Upper lobe of right lung (tissue), 1 donor: Measurements from ENCODE around the gene PDK2. TPM values are rescaled to one million over a fixed set of nuclear protein-coding genes. Genes with fewer than 3 reads are reported as not detected.

Experiments used
- ATAC-seq: fragments of 200-7000 bp; cut with Tn5 transposase; one replicate; pipeline ENCODE4 v1.9.1; 2020; ENCODE audit warnings: mild to moderate bottlenecking, moderate library complexity
- DNase-seq: peaks from one replicate; pipeline ENCODE4 v3.0.0-alpha.2; 2020
- H3K27ac ChIP-seq: fragments of 200-600 bp; one replicate; pipeline ENCODE4 v1.8.0; 2022
- H3K27me3 ChIP-seq: fragments of 200-600 bp; one replicate; pipeline ENCODE4 v1.8.0; 2022; ENCODE audit warnings: mild to moderate bottlenecking
- H3K36me3 ChIP-seq: fragments of 200-600 bp; one replicate; pipeline ENCODE4 v1.8.0; 2022
- H3K4me1 ChIP-seq: fragments of 200-600 bp; one replicate; pipeline ENCODE4 v1.8.0; 2022
- H3K4me3 ChIP-seq: fragments of 200-600 bp; one replicate; pipeline ENCODE4 v1.8.0; 2022; ENCODE audit warnings: mild to moderate bottlenecking
- H3K9me3 ChIP-seq: fragments of 200-600 bp; one replicate; pipeline ENCODE4 v1.8.0; 2022
- CTCF ChIP-seq: fragments of 200-600 bp; IDR thresholded peaks from one replicate; pipeline ENCODE4 v1.8.0; 2022; ENCODE audit warnings: antibody characterized with exemption
- intact Hi-C: fragments of 100-400 bp; cut with DNase I; formaldehyde crosslinking; loops from one replicate; pipeline ENCODE4 v1.11.0; 2022
- total RNA-seq: library from RNA; stranded (reverse); fragmentation: NEBNext Ultra II Directional; extraction: Animal tissue kit (Norgen Biotek cat#: 25700); gene quantifications from one replicate; pipeline ENCODE4 v1.2.1, GENCODE V29; 2021
- donor health status: DM: no; HTN: yes; CAD: no; lungs with severe emphysema.

The PDK2 gene
- total RNA-seq, 1 donor from 2014 or later, result 30.2 TPM

DNA sequence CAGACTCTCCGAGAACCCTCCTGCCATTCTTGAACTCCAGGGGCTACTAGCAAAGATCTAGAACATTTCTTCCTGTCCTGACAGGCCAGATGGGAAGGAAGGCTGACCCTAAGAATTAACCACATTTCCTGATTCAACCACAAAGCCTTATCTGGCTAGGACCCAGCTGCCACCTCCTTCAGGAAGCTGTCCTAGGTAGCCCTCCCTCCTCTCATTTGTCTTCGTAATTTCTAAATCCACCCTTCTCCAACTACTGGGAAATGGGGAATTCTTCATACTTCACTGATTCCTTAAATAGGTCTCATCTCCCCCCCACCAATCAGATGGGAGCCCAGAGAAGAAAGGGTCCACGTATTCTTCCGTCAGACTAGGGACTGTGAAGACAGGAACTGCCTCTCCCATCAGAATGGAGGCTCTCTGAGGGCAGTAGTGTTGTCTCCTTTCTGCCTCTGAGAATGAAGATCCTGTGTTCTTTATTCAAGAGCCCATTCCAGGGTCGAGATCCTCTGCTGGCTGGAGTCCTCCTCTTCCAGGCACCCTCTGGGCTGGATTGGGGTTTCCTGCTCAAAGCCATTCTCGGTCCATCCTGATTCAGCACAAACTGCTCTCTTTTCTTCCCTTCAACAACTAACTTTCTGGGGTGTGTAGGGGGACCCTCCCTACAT is 32.7 kb downstream of the PDK2 start:
- H3K4me1 ChIP-seq, result peaks cover 28% of the 10 kb centered on the region
- TF ChIP-seq CTCF, result no peak

GRCh38 chr17:50128441-50129352 is 33.5 kb downstream of the PDK2 start:
- peaks cover 22% of the 10 kb centered on the region for H3K4me1 ChIP-seq
- H3K27ac ChIP-seq, result peak overlapping the region; percentile 36
- ATAC-seq, result peak; percentile 12

More for the DNA sequence above, 32.7 kb downstream of the PDK2 start:
- Histone ChIP-seq H3K27me3 (peaks cover 5% of the 10 kb centered on the region), H3K36me3 (no peaks in the 10 kb centered on the region), H3K4me3 (no peak overlapping the region), H3K27ac (no peak overlapping the region), H3K9me3 (no peaks in the 10 kb centered on the region)
- ATAC-seq (no peak), DNase-seq (no peak)
- intact Hi-C loops, result no loop called here

DNA sequence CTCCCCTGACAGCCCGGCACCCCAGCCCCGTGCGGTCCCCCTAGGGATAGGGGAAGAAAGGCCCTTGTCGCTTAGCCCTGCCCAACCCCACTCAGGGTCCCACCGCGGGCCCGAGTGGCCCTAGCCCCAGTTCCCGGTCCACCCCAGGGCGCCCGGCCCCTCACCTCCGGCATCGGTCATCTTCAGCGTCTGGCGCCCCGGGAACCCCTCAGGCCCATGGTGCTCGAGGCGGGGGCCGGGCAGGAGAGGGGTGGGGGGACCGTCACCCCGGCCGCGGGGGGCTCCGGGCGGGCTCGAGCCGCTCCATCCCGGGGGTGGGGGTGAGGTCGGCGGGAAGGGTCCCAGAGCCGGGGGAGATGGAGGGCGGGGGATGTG is 34.2 kb downstream of the PDK2 start:
- H3K27ac ChIP-seq, result peak overlapping the region; percentile 36
- H3K4me3 ChIP-seq, result peak overlapping the region; percentile 37
- ATAC-seq, result peak; percentile 1
- H3K36me3 ChIP-seq, result peaks cover under 1% of the 10 kb centered on the region
- intact Hi-C loops, result no loop called here
- H3K9me3 ChIP-seq, result no peaks in the 10 kb centered on the region
- H3K4me1 ChIP-seq, result peaks cover 18% of the 10 kb centered on the region
- peaks cover 5% of the 10 kb centered on the region for H3K27me3 ChIP-seq
- DNase-seq, result peak; percentile 68
- TF ChIP-seq CTCF, result no peak

More at GRCh38 chr17:50128441-50129352, 33.5 kb downstream of the PDK2 start:
- peak overlapping the region; percentile 37 for H3K4me3 ChIP-seq
- DNase-seq, result peak; percentile 58
- H3K36me3 ChIP-seq, result no peaks in the 10 kb centered on the region
- H3K27me3 ChIP-seq, result peaks cover 5% of the 10 kb centered on the region
- no peaks in the 10 kb centered on the region for H3K9me3 ChIP-seq
- TF ChIP-seq CTCF, result no peak
- intact Hi-C loops, result no loop called here

GRCh38 chr17:50129728-50130558 is 34.8 kb downstream of the PDK2 start, which contains the start of gene SAMD14:
Gene SAMD14 (minus strand): TSS chr17:50130160. CDS start chr17:50124959, 5,201 bp downstream.
- H3K4me1 ChIP-seq, result peaks cover 18% of the 10 kb centered on the region
- intact Hi-C loops, result no loop called here
- no peak for TF ChIP-seq CTCF
- H3K27ac ChIP-seq, result peak within 1 kb of the TSS; percentile 36
- H3K9me3 ChIP-seq, result no peaks in the 10 kb centered on the region
- peaks cover 6% of the 10 kb centered on the region for H3K36me3 ChIP-seq
- H3K4me3 ChIP-seq, result peak within 1 kb of the TSS; percentile 37
- peaks cover 5% of the 10 kb centered on the region for H3K27me3 ChIP-seq
- ATAC-seq (peak; percentile 55), DNase-seq (peak; percentile 69)

GRCh38 chr17:50130559-50131305 is 35.6 kb downstream of the PDK2 start:
- intact Hi-C loops, result no loop called here
- DNase-seq (no peak), ATAC-seq (no peak)
- Histone ChIP-seq H3K27me3 (peaks cover 5% of the 10 kb centered on the region), H3K36me3 (peaks cover 14% of the 10 kb centered on the region), H3K27ac (no peak overlapping the region), H3K4me1 (peaks cover 18% of the 10 kb centered on the region), H3K9me3 (no peaks in the 10 kb centered on the region), H3K4me3 (no peak overlapping the region)
- TF ChIP-seq CTCF, result no peak
